Gastroesophageal sphincter (tissue), 4 donors: Measurements from ENCODE around the gene HTD2. TPM values are rescaled to one million over a fixed set of nuclear protein-coding genes. Genes with fewer than 3 reads are reported as not detected.

Experiments
- ATAC-seq: fragments of 150-250 bp; one replicate; pipeline ENCODE4 v1.9.1; 2016; ENCODE audit warnings: mild to moderate bottlenecking, moderate library complexity
- H3K27ac ChIP-seq, 4 donors: fragments of 200-600 bp; sonication (generic) in 3 of 4; 1 replicate in 3 of 4; 2 replicates in 1 of 4; pipeline ENCODE4 v1.5.1; 2016 to 2019
- H3K27me3 ChIP-seq: fragments of 200-600 bp; sonication (generic); one replicate; pipeline ENCODE4 v1.5.1; 2019
- H3K36me3 ChIP-seq, 2 donors: fragments of 200-600 bp; sonication (generic); one replicate each; pipeline ENCODE4 v1.5.1; 2019; ENCODE audit warnings: control low read depth in 1 of 2
- H3K4me1 ChIP-seq, 3 donors: fragments of 200-600 bp; sonication (generic); 1 replicate in 2 of 3; 2 replicates in 1 of 3; pipeline ENCODE4 v1.5.1; 2016 to 2019; ENCODE audit warnings: control low read depth in 2 of 3
- H3K4me3 ChIP-seq, 2 donors: fragments of 200-600 bp; sonication (generic); one replicate each; pipeline ENCODE4 v1.5.1; 2019; ENCODE audit warnings: mild to moderate bottlenecking in 1 of 2, moderate library complexity in 1 of 2
- H3K9me3 ChIP-seq, 3 donors: fragments of 200-600 bp; sonication (generic); one replicate each; pipeline ENCODE4 v1.5.1; 2017 to 2019; ENCODE audit warnings: control low read depth in 2 of 3
- EP300 ChIP-seq: sonication (generic); formaldehyde crosslinking; IDR thresholded peaks from one replicate; pipeline ENCODE4 v1.6.1; 2017; ENCODE audit warnings: antibody characterized with exemption, mild to moderate bottlenecking
- POLR2A ChIP-seq, 2 donors: fragments of 450-650 bp; IDR thresholded peaks; one replicate each; pipeline ENCODE4 v1.6.1; 2017; ENCODE audit warnings: antibody characterized with exemption in 2 of 2, mild to moderate bottlenecking in 2 of 2, moderate library complexity in 1 of 2
- POLR2AphosphoS5 ChIP-seq: sonication (generic); formaldehyde crosslinking; IDR thresholded peaks from one replicate; pipeline ENCODE4 v1.6.1; 2017; ENCODE audit warnings: antibody characterized with exemption
- WGBS, 2 donors: methylation state at CpG; one replicate each; pipeline ENCODE4 v1.1.5; 2018; ENCODE audit warnings: low coverage in 1 of 2; 5-methylcytosine and 5-hydroxymethylcytosine counted together
- total RNA-seq, 4 donors: library from RNA; depleted of rRNA; stranded (reverse); fragments of >200 nt; gene quantifications; one replicate each; pipeline ENCODE4 v1.1.0, GENCODE V29; 2016
- TF ChIP-seq, protein P1 (sequence below), 4 experiments: fragments of 200-600 bp in 2 of 4; fragments of 450-650 bp in 2 of 4; sonication (generic) in 1 of 4; IDR thresholded peaks; one replicate each; pipeline ENCODE4 v1.5.1; 2017 to 2019; ENCODE audit warnings: antibody characterized with exemption in 4 of 4, mild to moderate bottlenecking in 2 of 4, moderate library complexity in 2 of 4

Gene HTD2
- total RNA-seq, 4 donors from 2014 or later = 3.3 to 19.8 (median 11.9) TPM

DNA sequence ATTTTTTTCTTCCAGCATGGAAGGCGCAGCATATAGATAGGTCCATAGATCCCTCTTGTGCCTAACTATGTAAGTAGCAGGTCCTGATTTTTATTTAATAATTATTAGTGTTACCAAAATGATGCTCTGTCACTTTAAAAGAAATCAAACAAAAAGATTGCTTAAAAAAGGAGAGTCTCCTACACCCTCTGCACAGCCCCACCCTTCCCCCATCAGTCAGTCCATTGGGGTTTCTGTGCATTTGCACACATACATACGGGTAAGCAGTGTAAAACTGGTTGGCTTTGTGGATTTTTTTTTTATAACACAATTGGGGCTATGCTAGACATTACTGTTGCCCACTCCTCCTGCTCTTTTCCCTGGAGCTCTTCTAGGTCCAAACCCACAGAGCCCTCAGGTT is 7.2 kb upstream of the HTD2 start:
- no peak for ATAC-seq
- Histone ChIP-seq H3K9me3 (no peaks in the 10 kb centered on the region), H3K4me3 (no peak overlapping the region), H3K4me1 (peaks cover 0 to 7% (median 0%) of the 10 kb centered on the region in 3 donors), H3K27me3 (peaks cover 34% of the 10 kb centered on the region), H3K27ac (no peak overlapping the region), H3K36me3 (peaks cover 0 to 2% of the 10 kb centered on the region in 2 donors)
- TF ChIP-seq POLR2AphosphoS5 (no peak), EP300 (no peak), POLR2A (IDR thresholded peaks at IDR 0.05) (no peak)
- TF ChIP-seq, protein P1, sequence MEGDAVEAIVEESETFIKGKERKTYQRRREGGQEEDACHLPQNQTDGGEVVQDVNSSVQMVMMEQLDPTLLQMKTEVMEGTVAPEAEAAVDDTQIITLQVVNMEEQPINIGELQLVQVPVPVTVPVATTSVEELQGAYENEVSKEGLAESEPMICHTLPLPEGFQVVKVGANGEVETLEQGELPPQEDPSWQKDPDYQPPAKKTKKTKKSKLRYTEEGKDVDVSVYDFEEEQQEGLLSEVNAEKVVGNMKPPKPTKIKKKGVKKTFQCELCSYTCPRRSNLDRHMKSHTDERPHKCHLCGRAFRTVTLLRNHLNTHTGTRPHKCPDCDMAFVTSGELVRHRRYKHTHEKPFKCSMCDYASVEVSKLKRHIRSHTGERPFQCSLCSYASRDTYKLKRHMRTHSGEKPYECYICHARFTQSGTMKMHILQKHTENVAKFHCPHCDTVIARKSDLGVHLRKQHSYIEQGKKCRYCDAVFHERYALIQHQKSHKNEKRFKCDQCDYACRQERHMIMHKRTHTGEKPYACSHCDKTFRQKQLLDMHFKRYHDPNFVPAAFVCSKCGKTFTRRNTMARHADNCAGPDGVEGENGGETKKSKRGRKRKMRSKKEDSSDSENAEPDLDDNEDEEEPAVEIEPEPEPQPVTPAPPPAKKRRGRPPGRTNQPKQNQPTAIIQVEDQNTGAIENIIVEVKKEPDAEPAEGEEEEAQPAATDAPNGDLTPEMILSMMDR (IDR thresholded peaks at IDR 0.05) = no peak
- 58 to 66% methylated on average over 2 of the region's 2 CpGs for WGBS, 2 donors

DNA sequence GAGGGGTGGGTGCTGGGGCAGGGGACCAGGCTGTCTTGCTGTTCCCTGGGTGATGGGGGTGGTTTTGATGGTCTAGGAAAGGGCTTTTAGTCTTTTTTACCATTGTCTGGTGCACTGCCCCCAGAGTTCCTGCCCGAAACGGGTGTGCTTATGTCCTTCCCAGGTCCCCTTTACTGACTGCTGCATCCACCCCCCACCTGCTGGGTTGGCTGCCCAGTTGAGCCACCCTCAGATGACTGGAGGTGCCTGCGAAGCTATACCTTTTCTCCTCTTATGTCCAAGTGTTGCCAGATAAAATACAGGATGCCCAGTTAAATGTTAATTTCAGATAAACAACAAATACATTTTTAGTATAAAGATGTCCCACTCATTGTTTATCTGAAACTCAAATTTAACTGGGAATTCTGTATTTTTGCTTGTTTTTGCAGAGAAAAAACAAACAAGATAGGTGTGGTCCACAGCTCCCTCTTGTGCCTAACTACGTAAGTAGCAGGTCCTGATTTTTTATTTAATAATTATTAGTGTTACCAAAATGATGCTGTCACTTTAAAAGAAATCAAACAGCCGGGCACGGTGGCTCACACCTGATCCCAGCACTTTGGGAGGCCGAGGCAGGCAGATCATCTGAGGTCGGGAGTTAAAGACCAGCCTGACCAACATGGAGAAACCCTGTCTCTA is 6.3 kb upstream of the HTD2 start:
- WGBS, 2 donors = 0 to 3% methylated on average over 5 to 7 of the region's 8 CpGs
- no peak for ATAC-seq
- Histone ChIP-seq H3K9me3 (no peaks in the 10 kb centered on the region), H3K4me3 (no peak overlapping the region), H3K36me3 (no peaks in the 10 kb centered on the region), H3K27me3 (peaks cover 34% of the 10 kb centered on the region), H3K27ac (no peak overlapping the region), H3K4me1 (peaks cover 0 to 7% (median 0%) of the 10 kb centered on the region in 3 donors)
- TF ChIP-seq POLR2A (IDR thresholded peaks at IDR 0.05) = no peak
- TF ChIP-seq, protein P1 (IDR thresholded peaks at IDR 0.05) = peak; percentile 20 to 65 (median 62)

DNA sequence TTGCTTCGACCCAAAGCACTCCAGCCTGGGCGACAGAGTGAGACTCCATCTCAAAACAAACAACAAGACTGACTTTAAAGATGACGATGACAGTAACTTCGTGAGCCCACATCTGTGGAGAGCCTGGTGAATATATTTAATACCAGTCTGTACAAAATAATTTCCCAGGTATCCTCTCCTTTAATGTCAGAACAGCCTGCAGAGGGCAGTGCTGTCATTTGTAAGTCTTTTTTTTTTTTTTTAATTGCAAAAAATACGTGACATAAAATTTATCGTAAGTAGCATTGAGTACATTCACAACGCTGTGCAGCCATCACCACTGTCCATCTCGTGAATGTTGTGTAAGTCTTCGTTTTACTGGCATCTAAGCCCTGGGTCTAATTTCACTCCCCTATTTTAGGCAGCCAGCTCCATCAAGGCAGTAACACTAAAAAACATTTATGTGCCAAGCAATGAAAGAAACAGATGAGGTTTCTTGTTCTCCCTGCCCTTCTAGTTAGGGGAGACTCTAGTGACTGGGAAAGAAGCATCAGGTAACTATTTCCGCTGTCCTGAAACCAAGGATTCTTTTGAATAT is 1.4 kb downstream of the HTD2 start:
- TF ChIP-seq, protein P1 (IDR thresholded peaks at IDR 0.05) = peak; percentile 13 to 53 (median 44)
- TF ChIP-seq POLR2AphosphoS5 = peak; percentile 17
- no peak for TF ChIP-seq POLR2A (IDR thresholded peaks at IDR 0.05)
- TF ChIP-seq EP300 = no peak
- H3K4me1 ChIP-seq = peaks cover 7 to 47% (median 16%) of the 10 kb centered on the region in 3 donors
- peak overlapping the region; percentile 61 to 83 for H3K4me3 ChIP-seq
- WGBS, 2 donors = 21 to 25% methylated on average over 8 to 10 of the region's 10 CpGs
- H3K36me3 ChIP-seq = peaks cover 0 to 37% of the 10 kb centered on the region in 2 donors
- no peaks in the 10 kb centered on the region for H3K9me3 ChIP-seq
- no peak for ATAC-seq
- H3K27ac ChIP-seq = peak overlapping the region; percentile 68 to 97 (median 95)
- peaks cover 4% of the 10 kb centered on the region for H3K27me3 ChIP-seq

DNA sequence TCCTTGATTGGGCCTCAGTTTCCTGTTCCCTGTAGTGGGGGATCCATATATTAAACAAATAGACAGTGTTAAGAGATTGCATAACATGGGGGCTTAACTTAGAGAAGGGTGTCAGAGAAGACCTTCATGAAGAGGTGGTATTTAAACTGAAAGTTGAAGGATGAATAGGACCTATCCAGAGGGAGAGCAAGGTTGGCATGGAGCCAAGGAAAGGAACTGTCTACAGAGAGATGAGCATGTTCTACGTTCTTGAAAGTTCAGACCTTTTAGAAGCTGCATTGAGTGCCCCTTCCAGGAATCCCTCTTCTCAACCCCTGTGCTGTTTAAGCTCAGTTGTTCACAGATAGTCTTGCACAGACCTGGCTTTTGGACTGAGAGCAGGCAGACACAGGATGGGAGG is 2.4 kb downstream of the HTD2 start:
- Histone ChIP-seq H3K27me3 (no peaks in the 10 kb centered on the region), H3K4me3 (peak overlapping the region in 1 of 2 donors; percentile 83), H3K9me3 (no peaks in the 10 kb centered on the region), H3K4me1 (peaks cover 7 to 51% (median 16%) of the 10 kb centered on the region in 3 donors), H3K27ac (peak overlapping the region in 3 of 4 donors; percentile 23 to 95 (median 48)), H3K36me3 (peaks cover 0 to 47% of the 10 kb centered on the region in 2 donors)
- no peak for ATAC-seq
- no peak for TF ChIP-seq POLR2AphosphoS5
- no peak for TF ChIP-seq EP300
- TF ChIP-seq, protein P1 (IDR thresholded peaks at IDR 0.05) = no peak
- TF ChIP-seq POLR2A (IDR thresholded peaks at IDR 0.05) = no peak
- 18 to 25% methylated on average over 1 of the region's 1 CpG for WGBS, 2 donors

DNA sequence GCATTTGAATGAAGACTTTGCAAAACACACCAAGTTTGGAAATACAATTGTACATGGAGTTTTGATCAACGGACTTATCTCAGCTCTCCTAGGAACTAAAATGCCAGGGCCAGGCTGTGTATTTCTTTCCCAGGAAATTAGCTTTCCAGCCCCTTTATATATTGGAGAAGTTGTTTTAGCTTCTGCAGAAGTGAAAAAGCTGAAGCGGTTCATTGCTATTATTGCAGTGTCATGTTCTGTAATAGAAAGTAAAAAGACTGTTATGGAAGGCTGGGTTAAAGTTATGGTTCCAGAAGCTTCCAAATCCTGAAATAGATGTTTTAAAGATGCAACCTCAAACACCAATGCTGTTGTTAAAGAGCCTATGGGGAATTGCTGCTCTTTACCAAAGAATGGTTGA is 11.5 kb downstream of the HTD2 start:
- WGBS, 2 donors = 85 to 92% methylated on average over 2 of the region's 2 CpGs
- no peaks in the 10 kb centered on the region for H3K9me3 ChIP-seq
- H3K36me3 ChIP-seq = peaks cover 7 to 72% of the 10 kb centered on the region in 2 donors
- no peak for ATAC-seq
- TF ChIP-seq, protein P1 (IDR thresholded peaks at IDR 0.05) = no peak
- TF ChIP-seq POLR2AphosphoS5 (no peak), POLR2A (IDR thresholded peaks at IDR 0.05) (no peak), EP300 (no peak)
- no peaks in the 10 kb centered on the region for H3K27me3 ChIP-seq
- H3K4me1 ChIP-seq = peaks cover 0 to 11% (median 0%) of the 10 kb centered on the region in 3 donors
- H3K27ac ChIP-seq = no peak overlapping the region
- no peak overlapping the region for H3K4me3 ChIP-seq
